GM19395 (cell line): ENCODE data around the gene GBP7.
"Not testable (repeated sequence)": the region's sequence is repeated elsewhere in the genome, so short reads cannot be mapped to it uniquely, and the experiment has no call there.

Source experiments
- ATAC-seq: cut with Tn5 transposase; IDR thresholded peaks from one replicate; pipeline ENCODE4 v1.9.1; 2021; ENCODE audit warnings: mild to moderate bottlenecking, moderate library complexity; ENCODE audit not compliant: unreplicated experiment

GBP7 gene

GRCh38 chr1:89175601-89176256, at the start of gene GBP7:
Gene GBP7 (minus strand): TSS chr1:89176003. CDS start chr1:89171935, 4,068 bp downstream.
- ATAC-seq: no peak

GRCh38 chr1:89221341-89221740, 45.5 kb upstream of the GBP7 start:
- ATAC-seq: no peak

GRCh38 chr1:89219851-89220250, 44.0 kb upstream of the GBP7 start:
- not testable (repeated sequence) for ATAC-seq

GRCh38 chr1:89218941-89219340, 43.1 kb upstream of the GBP7 start:
- not testable (repeated sequence) for ATAC-seq

GRCh38 chr1:89213347-89213746, 37.5 kb upstream of the GBP7 start:
- ATAC-seq: no peak

GRCh38 chr1:89211035-89211634, 35.3 kb upstream of the GBP7 start:
- ATAC-seq: no peak

GRCh38 chr1:89206373-89206772, 30.6 kb upstream of the GBP7 start:
- ATAC-seq: no peak

- no peak for ATAC-seq
Observed at GRCh38 chr1:89203166-89203565, 27.4 kb upstream of the GBP7 start.

GRCh38 chr1:89201106-89201794, 25.4 kb upstream of the GBP7 start:
- ATAC-seq: peak; percentile 59

GRCh38 chr1:89200663-89201062, 24.9 kb upstream of the GBP7 start:
- ATAC-seq: peak; percentile 31

GRCh38 chr1:89199525-89200031, 23.8 kb upstream of the GBP7 start:
- ATAC-seq: no peak

GRCh38 chr1:89198491-89199072, 22.8 kb upstream of the GBP7 start, which contains the start of gene GBP4:
Gene GBP4 (minus strand): TSS chr1:89198942. CDS start chr1:89198834, 108 bp downstream.
- peak; percentile 57 for ATAC-seq

- ATAC-seq: no peak
Observed at GRCh38 chr1:89198081-89198480, 22.3 kb upstream of the GBP7 start.

GRCh38 chr1:89195476-89195875, 19.7 kb upstream of the GBP7 start:
- ATAC-seq: no peak

GRCh38 chr1:89191314-89191713, 15.5 kb upstream of the GBP7 start:
- no peak for ATAC-seq

- ATAC-seq: no peak
Observed at GRCh38 chr1:89190017-89190416, 14.2 kb upstream of the GBP7 start.

- ATAC-seq: no peak
Observed at GRCh38 chr1:89179343-89179742, 3.5 kb upstream of the GBP7 start.

- no peak for ATAC-seq
Observed at GRCh38 chr1:89176971-89177370, 1.2 kb upstream of the GBP7 start.

- no peak for ATAC-seq
Observed at GRCh38 chr1:89174491-89174890, 1.3 kb downstream of the GBP7 start.

- ATAC-seq: no peak
Observed at GRCh38 chr1:89172468-89173143, 3.2 kb downstream of the GBP7 start.

- ATAC-seq: no peak
Observed at GRCh38 chr1:89171067-89171438, 4.8 kb downstream of the GBP7 start.
